ENCODE measurements around the gene REEP6.
A peak's percentile ranks its signal among the peaks of the same experiment; 100 is the strongest.

The REEP6 gene

GRCh38 chr19:1524972-1525325 lies 34.0 kb downstream of the REEP6 start:
- TF ChIP-seq CTCF (IDR thresholded peaks at IDR 0.05): no peak
- peaks cover 70% of the 10 kb centered on the region for H3K27me3 Mint-ChIP-seq (ENCODE audit: low read depth, poor library complexity)
- DNase-seq: no peak
- no peak overlapping the region for H3K27ac Mint-ChIP-seq
- no peaks in the 10 kb centered on the region for H3K9me3 Mint-ChIP-seq
- H3K36me3 Mint-ChIP-seq (ENCODE audit: low read depth): no peaks in the 10 kb centered on the region
- H3K4me3 Mint-ChIP-seq: peak overlapping the region; percentile 79
- peaks cover 8% of the 10 kb centered on the region for H3K4me1 Mint-ChIP-seq

GRCh38 chr19:1525343-1525742 lies 34.4 kb downstream of the REEP6 start:
- H3K4me3 Mint-ChIP-seq: no peak overlapping the region
- no peak for DNase-seq
- no peak for TF ChIP-seq CTCF (IDR thresholded peaks at IDR 0.05)
- H3K36me3 Mint-ChIP-seq (ENCODE audit: low read depth): no peaks in the 10 kb centered on the region
- H3K27ac Mint-ChIP-seq: no peak overlapping the region
- peaks cover 8% of the 10 kb centered on the region for H3K4me1 Mint-ChIP-seq
- no peaks in the 10 kb centered on the region for H3K9me3 Mint-ChIP-seq
- H3K27me3 Mint-ChIP-seq (ENCODE audit: low read depth, poor library complexity): peaks cover 74% of the 10 kb centered on the region

- Mint-ChIP-seq H3K4me3 (no peak overlapping the region), H3K27me3 (ENCODE audit: low read depth, poor library complexity) (peaks cover 78% of the 10 kb centered on the region), H3K4me1 (peaks cover 8% of the 10 kb centered on the region), H3K27ac (no peak overlapping the region), H3K9me3 (no peaks in the 10 kb centered on the region), H3K36me3 (ENCODE audit: low read depth) (no peaks in the 10 kb centered on the region)
- DNase-seq: no peak
- TF ChIP-seq CTCF (IDR thresholded peaks at IDR 0.05): no peak
Measured at GRCh38 chr19:1526066-1526778, 35.2 kb downstream of the REEP6 start.

DNA sequence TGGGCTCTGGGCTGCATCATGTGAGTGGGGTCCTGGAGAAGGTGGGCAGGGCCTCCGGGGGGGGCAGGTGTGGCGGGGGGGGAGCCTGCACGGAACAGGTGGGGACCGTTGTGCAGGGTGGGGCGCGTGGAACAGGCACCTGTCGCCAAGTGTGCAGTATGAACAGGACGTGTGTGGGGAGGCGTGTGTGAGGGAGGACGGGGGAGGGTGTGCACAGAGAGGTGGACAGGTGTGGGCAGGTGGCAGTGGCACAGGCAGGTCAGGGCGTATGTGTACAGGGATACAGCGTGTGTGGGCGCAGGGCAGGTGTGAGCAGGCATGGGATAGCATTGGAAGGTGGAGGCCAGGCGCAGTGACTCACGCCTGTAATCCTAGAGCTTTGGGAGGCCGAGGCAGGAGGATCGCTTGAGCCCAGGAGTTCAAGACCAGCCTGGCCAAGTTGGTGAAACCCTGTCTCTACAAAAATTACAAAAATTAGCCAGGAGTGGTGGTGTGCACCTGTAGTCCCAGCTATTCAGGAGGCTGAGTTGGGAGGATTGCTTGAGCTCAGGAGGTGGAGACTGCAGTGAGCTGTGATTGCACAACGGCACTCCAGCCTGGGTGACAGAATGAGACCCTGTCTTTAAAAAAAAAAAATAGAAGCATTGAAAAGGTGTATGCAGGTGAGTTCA lies 36.1 kb downstream of the REEP6 start:
- TF ChIP-seq CTCF (IDR thresholded peaks at IDR 0.05): no peak
- no peaks in the 10 kb centered on the region for H3K36me3 Mint-ChIP-seq (ENCODE audit: low read depth)
- H3K27ac Mint-ChIP-seq: no peak overlapping the region
- peaks cover 8% of the 10 kb centered on the region for H3K4me1 Mint-ChIP-seq
- no peaks in the 10 kb centered on the region for H3K9me3 Mint-ChIP-seq
- DNase-seq: no peak
- no peak overlapping the region for H3K4me3 Mint-ChIP-seq
- peaks cover 77% of the 10 kb centered on the region for H3K27me3 Mint-ChIP-seq (ENCODE audit: low read depth, poor library complexity)

- Mint-ChIP-seq H3K27ac (no peak overlapping the region), H3K9me3 (no peaks in the 10 kb centered on the region), H3K4me1 (peaks cover 8% of the 10 kb centered on the region), H3K36me3 (ENCODE audit: low read depth) (no peaks in the 10 kb centered on the region), H3K4me3 (no peak overlapping the region), H3K27me3 (ENCODE audit: low read depth, poor library complexity) (peaks cover 77% of the 10 kb centered on the region)
- TF ChIP-seq CTCF (IDR thresholded peaks at IDR 0.05): no peak
- DNase-seq: no peak
Measured at GRCh38 chr19:1527650-1528309, 36.8 kb downstream of the REEP6 start.
